Measurements from ENCODE around the gene SLC25A45. TPM values are rescaled to one million over a fixed set of nuclear protein-coding genes. Genes with fewer than 3 reads are reported as not detected.

The SLC25A45 gene
- total and polyA plus RNA-seq, 9 donors: 2.7 to 8.7 (median 3.4) TPM

DNA sequence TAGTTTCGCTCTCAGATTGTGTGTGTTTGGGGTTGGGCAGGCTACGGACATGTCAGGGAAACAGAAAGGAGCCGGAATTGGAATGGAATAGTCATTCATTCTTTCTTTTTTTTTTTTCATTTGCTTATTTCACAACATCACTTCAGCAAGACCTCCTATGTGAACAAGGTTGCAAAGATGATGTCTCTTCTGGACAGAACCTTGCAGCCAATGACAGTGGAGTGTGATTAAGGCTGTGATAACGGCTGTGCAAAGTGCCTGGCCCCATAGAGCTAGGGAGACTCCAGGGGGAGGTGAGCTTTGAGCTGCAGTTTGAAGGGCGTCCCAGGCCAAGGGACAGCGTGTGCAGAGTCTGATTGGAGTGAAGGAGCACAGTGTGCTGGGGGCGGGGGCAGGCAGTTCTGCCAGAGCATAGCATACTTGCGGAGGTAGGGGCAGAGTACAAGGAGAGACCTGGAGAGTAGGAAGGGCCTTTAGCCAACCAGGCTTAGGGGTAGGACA, 24.5 kb downstream of the SLC25A45 start:
- no peaks in the 10 kb centered on the region for H3K27me3 ChIP-seq
- intact Hi-C loops (cut with DNase I): no loop called here
- H3K36me3 ChIP-seq: no peaks in the 10 kb centered on the region
- H3K27ac ChIP-seq: no peak overlapping the region
- no peaks in the 10 kb centered on the region for H3K9me3 ChIP-seq
- H3K4me1 ChIP-seq (ENCODE audit: insufficient read depth): peaks cover 15% of the 10 kb centered on the region
- no peak for TF ChIP-seq EP300 (IDR thresholded peaks at IDR 0.05)
- TF ChIP-seq POLR2A (IDR thresholded peaks at IDR 0.05): no peak
- TF ChIP-seq, protein P1, sequence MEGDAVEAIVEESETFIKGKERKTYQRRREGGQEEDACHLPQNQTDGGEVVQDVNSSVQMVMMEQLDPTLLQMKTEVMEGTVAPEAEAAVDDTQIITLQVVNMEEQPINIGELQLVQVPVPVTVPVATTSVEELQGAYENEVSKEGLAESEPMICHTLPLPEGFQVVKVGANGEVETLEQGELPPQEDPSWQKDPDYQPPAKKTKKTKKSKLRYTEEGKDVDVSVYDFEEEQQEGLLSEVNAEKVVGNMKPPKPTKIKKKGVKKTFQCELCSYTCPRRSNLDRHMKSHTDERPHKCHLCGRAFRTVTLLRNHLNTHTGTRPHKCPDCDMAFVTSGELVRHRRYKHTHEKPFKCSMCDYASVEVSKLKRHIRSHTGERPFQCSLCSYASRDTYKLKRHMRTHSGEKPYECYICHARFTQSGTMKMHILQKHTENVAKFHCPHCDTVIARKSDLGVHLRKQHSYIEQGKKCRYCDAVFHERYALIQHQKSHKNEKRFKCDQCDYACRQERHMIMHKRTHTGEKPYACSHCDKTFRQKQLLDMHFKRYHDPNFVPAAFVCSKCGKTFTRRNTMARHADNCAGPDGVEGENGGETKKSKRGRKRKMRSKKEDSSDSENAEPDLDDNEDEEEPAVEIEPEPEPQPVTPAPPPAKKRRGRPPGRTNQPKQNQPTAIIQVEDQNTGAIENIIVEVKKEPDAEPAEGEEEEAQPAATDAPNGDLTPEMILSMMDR (IDR thresholded peaks at IDR 0.05): no peak
- no peak for DNase-seq
- WGBS, 3 donors: 36 to 53% (median 48%) methylated on average over 8 of the region's 8 CpGs
- no peak overlapping the region for H3K4me3 ChIP-seq

DNA sequence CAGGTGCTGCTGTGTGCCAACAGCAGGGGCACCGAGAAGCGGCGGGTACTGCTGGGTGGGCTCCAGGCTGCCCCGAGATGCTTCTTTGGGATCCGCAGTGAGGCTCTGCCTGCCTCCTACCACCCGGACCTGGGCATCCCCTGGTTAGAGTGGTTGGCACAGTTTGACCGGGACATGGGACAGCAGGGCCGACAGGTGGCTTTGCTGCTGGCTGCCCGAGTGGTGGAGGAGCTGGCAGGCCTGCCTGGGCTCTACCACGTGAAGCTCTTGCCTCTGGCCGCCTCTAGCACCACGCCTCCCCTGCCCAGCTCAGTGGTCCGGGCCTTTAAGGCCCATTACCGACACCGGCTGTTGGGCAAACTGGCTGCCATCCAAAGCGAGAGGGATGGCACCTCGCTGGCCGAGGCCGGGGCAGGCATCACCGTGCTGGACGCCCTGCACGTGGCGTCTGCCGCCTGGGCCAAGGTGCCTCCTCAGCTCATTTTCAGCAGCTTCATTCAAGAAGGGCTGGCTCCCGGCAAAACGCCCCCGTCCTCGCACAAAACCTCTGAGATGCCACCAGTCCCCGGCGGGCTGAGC, 26.0 kb downstream of the SLC25A45 start:
- 73 to 88% (median 87%) methylated on average over 26 to 30 of the region's 30 CpGs for WGBS, 3 donors
- intact Hi-C loops (cut with DNase I): no loop called here
- Histone ChIP-seq H3K36me3 (no peaks in the 10 kb centered on the region), H3K27me3 (no peaks in the 10 kb centered on the region), H3K4me1 (ENCODE audit: insufficient read depth) (peaks cover 15% of the 10 kb centered on the region), H3K27ac (no peak overlapping the region), H3K4me3 (no peak overlapping the region), H3K9me3 (no peaks in the 10 kb centered on the region)
- DNase-seq: peak in 1 of 5 donors; percentile 43
- TF ChIP-seq, protein P1 (IDR thresholded peaks at IDR 0.05): no peak
- TF ChIP-seq POLR2A (IDR thresholded peaks at IDR 0.05) (no peak), EP300 (IDR thresholded peaks at IDR 0.05) (no peak)

DNA sequence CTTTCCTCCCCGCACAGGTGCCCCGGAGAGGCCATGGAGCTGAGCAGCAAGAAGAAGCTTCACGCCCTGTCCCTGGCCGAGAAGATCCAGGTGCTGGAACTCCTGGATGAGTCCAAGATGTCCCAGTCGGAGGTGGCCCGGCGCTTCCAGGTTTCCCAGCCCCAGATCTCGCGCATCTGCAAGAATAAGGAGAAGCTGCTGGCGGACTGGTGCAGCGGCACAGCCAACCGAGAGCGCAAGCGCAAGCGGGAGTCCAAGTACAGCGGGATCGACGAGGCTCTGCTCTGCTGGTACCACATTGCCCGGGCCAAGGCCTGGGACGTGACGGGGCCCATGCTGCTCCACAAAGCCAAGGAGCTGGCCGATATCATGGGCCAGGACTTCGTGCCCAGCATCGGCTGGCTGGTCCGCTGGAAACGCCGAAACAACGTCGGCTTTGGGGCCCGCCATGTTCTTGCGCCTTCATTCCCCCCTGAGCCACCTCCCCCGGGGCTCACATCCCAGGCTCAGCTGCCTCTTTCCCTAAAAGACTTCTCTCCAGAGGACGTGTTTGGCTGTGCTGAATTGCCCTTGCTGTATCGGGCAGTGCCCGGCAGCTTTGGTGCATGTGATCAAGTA, 26.6 kb downstream of the SLC25A45 start:
- Histone ChIP-seq H3K27me3 (no peaks in the 10 kb centered on the region), H3K27ac (no peak overlapping the region), H3K4me3 (peak overlapping the region; percentile 63), H3K4me1 (ENCODE audit: insufficient read depth) (peaks cover 15% of the 10 kb centered on the region), H3K9me3 (no peaks in the 10 kb centered on the region), H3K36me3 (no peaks in the 10 kb centered on the region)
- WGBS, 3 donors: 18 to 28% (median 21%) methylated on average over 31 to 35 of the region's 35 CpGs
- TF ChIP-seq POLR2A (IDR thresholded peaks at IDR 0.05) (no peak), EP300 (IDR thresholded peaks at IDR 0.05) (no peak)
- TF ChIP-seq, protein P1 (IDR thresholded peaks at IDR 0.05): no peak
- DNase-seq: peak in 3 of 5 donors; percentile 48 to 67 (median 60)
- intact Hi-C loops (cut with DNase I): no loop called here

DNA sequence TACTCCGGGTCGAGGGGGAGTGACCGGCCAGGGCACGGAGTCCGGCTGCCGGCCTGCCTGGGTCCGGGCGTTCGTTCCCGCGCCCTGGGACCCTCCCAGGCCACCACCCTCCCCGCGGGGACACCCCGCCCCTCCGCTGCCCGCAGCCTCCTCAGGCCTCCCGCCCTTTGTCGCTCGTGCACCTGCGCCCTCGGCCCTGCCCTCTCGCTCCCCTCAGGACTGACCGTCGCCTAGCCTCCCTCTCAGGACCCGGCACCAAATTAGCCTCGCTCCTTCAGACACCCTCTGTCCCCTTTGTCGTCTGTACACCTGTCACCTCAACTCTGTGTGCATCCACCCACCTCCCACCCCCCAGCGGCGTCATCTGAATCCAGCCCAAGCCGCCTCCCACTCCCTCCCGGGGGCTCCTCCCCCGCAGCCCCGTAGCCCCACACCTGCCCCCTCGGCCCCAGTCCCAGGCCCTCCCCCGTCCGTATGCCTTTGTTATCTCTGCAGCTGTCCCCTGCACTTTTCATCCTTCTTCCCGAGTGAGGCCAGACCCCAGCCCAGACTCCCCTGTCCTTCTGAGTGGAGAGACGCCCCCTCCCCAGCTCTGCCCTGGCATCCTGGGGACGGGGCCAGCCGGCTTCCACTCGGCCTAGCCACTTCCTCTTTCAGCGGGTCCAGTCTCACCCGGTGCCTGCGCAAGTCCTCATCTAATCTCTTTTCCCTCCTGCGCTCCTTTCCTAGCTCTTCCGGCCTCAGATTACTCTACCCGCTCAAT, 27.3 kb downstream of the SLC25A45 start:
- H3K36me3 ChIP-seq: no peaks in the 10 kb centered on the region
- no peak overlapping the region for H3K27ac ChIP-seq
- peaks cover 15% of the 10 kb centered on the region for H3K4me1 ChIP-seq (ENCODE audit: insufficient read depth)
- intact Hi-C loops (cut with DNase I): no loop called here
- DNase-seq: peak in 3 of 5 donors; percentile 37 to 60 (median 52)
- no peak for TF ChIP-seq EP300 (IDR thresholded peaks at IDR 0.05)
- no peak for TF ChIP-seq POLR2A (IDR thresholded peaks at IDR 0.05)
- TF ChIP-seq, protein P1 (IDR thresholded peaks at IDR 0.05): no peak
- WGBS, 3 donors: 1 to 2% (median 2%) methylated on average over 41 to 47 of the region's 47 CpGs
- no peaks in the 10 kb centered on the region for H3K9me3 ChIP-seq
- H3K27me3 ChIP-seq: no peaks in the 10 kb centered on the region
- peak overlapping the region; percentile 63 for H3K4me3 ChIP-seq
